ES-I3 (cell line): ENCODE results near the gene STAMBP.
"Not testable (repeated sequence)": the region's sequence is repeated elsewhere in the genome, so short reads cannot be mapped to it uniquely, and the experiment has no call there.

Experiments used
- H3K36me3 ChIP-seq: 2 replicates; pipeline ENCODE4 v1.6.1; 2013; ENCODE audit warnings: mild to moderate bottlenecking, low read length, control low read depth, moderate library complexity; ENCODE audit not compliant: insufficient read depth
- H3K4me1 ChIP-seq: 2 replicates; pipeline ENCODE4 v1.6.1; 2013; ENCODE audit warnings: mild to moderate bottlenecking, control low read depth, low read length; ENCODE audit not compliant: insufficient read depth
- H3K9ac ChIP-seq: 2 replicates; pipeline ENCODE4 v1.6.1; 2013; ENCODE audit warnings: low read depth, mild to moderate bottlenecking, low read length, moderate library complexity
- H3K9me3 ChIP-seq: 2 replicates; pipeline ENCODE4 v1.6.1; 2013; ENCODE audit warnings: mild to moderate bottlenecking, low read length, moderate library complexity; ENCODE audit not compliant: control insufficient read depth, insufficient read depth

STAMBP gene

GRCh38 chr2:73887596-73888353 is 59.0 kb downstream of the STAMBP start:
- H3K9me3 ChIP-seq, H3K4me1 ChIP-seq: not testable (repeated sequence)

DNA sequence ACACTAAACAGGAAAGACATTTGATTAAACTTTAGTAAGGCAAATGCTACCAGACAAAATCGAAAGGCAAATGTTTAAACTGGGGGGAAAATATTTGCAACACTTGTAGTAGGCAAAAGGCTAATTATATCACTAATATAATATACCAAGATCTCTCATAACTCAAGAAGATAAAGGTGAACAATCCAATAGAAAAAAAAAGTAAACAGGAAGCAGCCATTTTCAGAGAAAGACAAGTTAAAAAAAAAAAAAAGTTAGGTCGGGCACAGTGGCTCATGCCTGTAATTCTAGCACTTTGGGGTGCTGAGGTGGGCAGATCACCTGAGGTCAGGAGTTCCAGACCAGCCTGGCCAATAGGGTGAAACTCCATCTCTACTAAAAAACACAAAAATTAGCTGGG is 59.6 kb downstream of the STAMBP start:
- no peaks in the 10 kb centered on the region for H3K36me3 ChIP-seq
- H3K4me1 ChIP-seq, result peaks cover 3% of the 10 kb centered on the region; the same call in 1 of the 2 replicates
- H3K9me3 ChIP-seq, result no peaks in the 10 kb centered on the region
- no peak overlapping the region for H3K9ac ChIP-seq

More at GRCh38 chr2:73887596-73888353, 59.0 kb downstream of the STAMBP start:
- not testable (repeated sequence) for H3K36me3 ChIP-seq, H3K9ac ChIP-seq

DNA sequence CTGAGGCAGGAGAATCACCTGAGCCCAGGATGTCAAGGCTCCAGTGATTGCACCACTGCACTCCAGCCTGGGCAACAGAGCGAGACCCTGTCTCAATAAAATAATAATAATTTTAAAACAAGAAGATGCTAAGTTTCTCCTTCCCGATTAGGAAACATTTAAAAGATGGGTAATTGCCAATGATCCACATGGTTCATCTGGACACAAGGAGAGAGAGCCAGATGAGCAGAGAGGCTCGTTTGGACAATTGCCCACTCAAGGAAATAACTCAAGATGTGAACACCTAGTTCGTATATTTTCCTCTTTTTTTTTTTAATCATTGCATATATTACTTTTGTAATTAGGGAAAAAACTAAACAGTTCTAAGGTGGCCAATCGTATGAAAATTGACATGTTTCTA is 60.4 kb downstream of the STAMBP start:
- no peak overlapping the region for H3K9ac ChIP-seq
- no peaks in the 10 kb centered on the region for H3K9me3 ChIP-seq
- no peaks in the 10 kb centered on the region for H3K36me3 ChIP-seq
- H3K4me1 ChIP-seq, result peaks cover 3% of the 10 kb centered on the region; the same call in 1 of the 2 replicates

GRCh38 chr2:73890301-73891092 is 61.7 kb downstream of the STAMBP start:
- Histone ChIP-seq H3K36me3 (no peaks in the 10 kb centered on the region), H3K4me1 (peaks cover 3% of the 10 kb centered on the region; the same call in 1 of the 2 replicates), H3K9me3 (no peaks in the 10 kb centered on the region), H3K9ac (no peak overlapping the region)

DNA sequence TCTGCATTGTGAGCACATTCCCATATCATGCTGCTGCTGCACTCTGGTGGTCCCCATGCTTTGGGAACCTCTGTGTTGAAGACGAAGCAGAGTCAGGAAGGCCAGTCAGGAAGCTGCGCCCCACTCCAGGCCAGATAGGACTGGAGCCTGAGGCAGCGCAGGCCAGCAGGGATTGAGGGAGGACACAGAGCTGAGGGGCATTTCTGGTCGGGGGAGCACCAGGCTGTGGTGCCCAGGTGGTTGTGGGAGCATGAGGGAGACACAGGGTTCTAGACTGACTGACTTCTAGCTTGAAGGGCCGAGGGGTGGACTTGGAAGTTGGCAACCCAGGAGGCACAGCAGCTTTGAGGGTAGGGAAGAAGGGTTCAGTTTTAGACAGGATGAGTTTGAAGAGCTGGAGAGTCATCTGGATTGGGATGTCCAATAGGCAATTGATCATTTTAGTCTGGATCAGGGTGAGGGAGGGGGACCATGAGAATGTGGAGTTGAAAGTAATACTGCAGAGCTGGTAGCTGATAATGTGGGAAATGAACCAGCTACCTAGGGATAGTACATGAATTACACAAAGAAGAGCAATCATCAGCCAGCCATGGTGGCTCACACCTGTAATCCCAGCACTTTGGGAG is 62.6 kb downstream of the STAMBP start:
- no peak overlapping the region for H3K9ac ChIP-seq
- no peaks in the 10 kb centered on the region for H3K36me3 ChIP-seq
- H3K9me3 ChIP-seq, result no peaks in the 10 kb centered on the region
- H3K4me1 ChIP-seq, result peaks cover 3% of the 10 kb centered on the region; the same call in 1 of the 2 replicates

- Histone ChIP-seq H3K9ac (no peak within 1 kb of the TSS), H3K36me3 (no peaks in the 10 kb centered on the region; the same call in 1 of the 2 replicates)
Observed at GRCh38 chr2:73892631-73893329, 64.0 kb downstream of the STAMBP start, which contains the start of gene ACTG2. ACTG2 (plus strand) TSS chr2:73893008; CDS start chr2:73901312, 8,304 bp downstream.

GRCh38 chr2:73893764-73894474 is 65.2 kb downstream of the STAMBP start:
- Histone ChIP-seq H3K36me3 (no peaks in the 10 kb centered on the region; the same call in 1 of the 2 replicates), H3K9ac (no peak overlapping the region), H3K4me1 (no peaks in the 10 kb centered on the region; the same call in none of the 2 replicates), H3K9me3 (no peaks in the 10 kb centered on the region)

More at GRCh38 chr2:73892631-73893329, 64.0 kb downstream of the STAMBP start, which contains the start of gene ACTG2:
- H3K4me1 ChIP-seq, result no peaks in the 10 kb centered on the region; the same call in none of the 2 replicates
- no peaks in the 10 kb centered on the region for H3K9me3 ChIP-seq

DNA sequence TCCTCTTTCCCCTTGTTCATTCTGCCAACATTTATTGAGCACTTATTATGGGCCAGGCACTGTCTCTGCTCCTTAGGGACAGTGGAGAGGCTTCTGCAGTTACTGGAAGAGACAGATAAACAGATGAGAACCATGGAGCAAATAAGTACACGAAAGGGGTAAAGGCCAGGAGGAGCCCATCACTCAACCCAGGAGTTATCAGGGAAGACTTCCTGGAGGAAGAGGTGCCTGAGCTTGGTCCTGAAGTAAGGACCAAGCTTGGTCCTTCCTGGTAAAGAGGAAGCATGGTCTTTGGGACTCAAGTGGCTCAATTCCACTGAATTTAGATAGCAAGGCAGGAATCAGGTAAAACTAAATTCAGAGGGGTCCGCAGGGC is 65.7 kb downstream of the STAMBP start:
- no peaks in the 10 kb centered on the region; the same call in none of the 2 replicates for H3K4me1 ChIP-seq
- no peaks in the 10 kb centered on the region; the same call in 1 of the 2 replicates for H3K36me3 ChIP-seq
- no peaks in the 10 kb centered on the region for H3K9me3 ChIP-seq
- H3K9ac ChIP-seq, result no peak overlapping the region

DNA sequence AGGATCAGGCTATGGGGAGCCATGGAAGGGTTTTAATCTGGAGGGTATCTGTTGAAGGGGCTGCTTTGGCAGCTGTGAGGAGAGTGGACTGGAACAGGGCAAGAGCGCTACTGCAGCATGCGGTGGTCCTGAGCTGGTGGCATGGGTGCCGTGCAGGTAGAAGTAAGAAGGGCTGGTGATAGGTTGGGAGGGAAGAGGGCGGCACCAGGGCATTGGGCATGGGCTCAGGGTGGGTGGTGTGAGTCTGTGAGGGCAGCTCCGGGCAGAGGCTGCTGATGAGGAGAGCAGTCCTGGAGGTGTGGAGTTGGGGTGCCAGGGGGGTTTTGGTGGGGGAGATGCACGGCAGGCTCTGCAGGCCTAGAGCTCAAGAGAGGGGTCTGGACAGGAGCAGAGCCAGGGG is 66.1 kb downstream of the STAMBP start:
- Histone ChIP-seq H3K36me3 (no peaks in the 10 kb centered on the region; the same call in 1 of the 2 replicates), H3K4me1 (no peaks in the 10 kb centered on the region; the same call in none of the 2 replicates), H3K9ac (no peak overlapping the region), H3K9me3 (no peaks in the 10 kb centered on the region)

- Histone ChIP-seq H3K36me3 (no peaks in the 10 kb centered on the region; the same call in 1 of the 2 replicates), H3K9ac (no peak overlapping the region), H3K9me3 (no peaks in the 10 kb centered on the region), H3K4me1 (no peaks in the 10 kb centered on the region; the same call in none of the 2 replicates)
Observed at GRCh38 chr2:73895473-73895872, 66.7 kb downstream of the STAMBP start.

GRCh38 chr2:73896362-73897239 is 67.8 kb downstream of the STAMBP start:
- Histone ChIP-seq H3K4me1 (no peaks in the 10 kb centered on the region; the same call in 1 of the 2 replicates), H3K9ac (no peak overlapping the region), H3K36me3 (no peaks in the 10 kb centered on the region; the same call in 1 of the 2 replicates)

GRCh38 chr2:73897240-73897583 is 68.5 kb downstream of the STAMBP start:
- Histone ChIP-seq H3K4me1 (no peaks in the 10 kb centered on the region; the same call in 1 of the 2 replicates), H3K9ac (no peak overlapping the region), H3K36me3 (no peaks in the 10 kb centered on the region; the same call in 1 of the 2 replicates), H3K9me3 (no peaks in the 10 kb centered on the region)

More at GRCh38 chr2:73896362-73897239, 67.8 kb downstream of the STAMBP start:
- no peaks in the 10 kb centered on the region for H3K9me3 ChIP-seq
